Right lobe of liver (tissue), 6 donors: ENCODE data around the gene MYL11. TPM values are rescaled to one million over a fixed set of nuclear protein-coding genes. Genes with fewer than 3 reads are reported as not detected.
A peak's percentile ranks its signal among the peaks of the same experiment; 100 is the strongest.

Experiments used
- ATAC-seq, 4 donors: fragments of 200-7000 bp; cut with Tn5 transposase; one replicate each; pipeline ENCODE4 v1.9.1; 2020; ENCODE audit warnings: mild to moderate bottlenecking in 4 of 4, moderate library complexity in 4 of 4
- DNase-seq, 3 donors: peaks; one replicate each; pipeline ENCODE4 v3.0.0-alpha.2; 2020
- H3K27ac ChIP-seq, 3 donors: fragments of 200-600 bp; one replicate each; pipeline ENCODE4 v1.8.0; 2022
- H3K27me3 ChIP-seq, 2 donors: fragments of 200-600 bp; one replicate each; pipeline ENCODE4 v1.8.0; 2022
- H3K36me3 ChIP-seq, 4 donors: fragments of 200-600 bp; sonication (generic) in 1 of 4; one replicate each; pipeline versions ENCODE4 v1.5.1 to v1.8.0; 2017 to 2022; ENCODE audit warnings: control low read depth in 1 of 4
- H3K4me1 ChIP-seq, 4 donors: fragments of 200-600 bp; sonication (generic) in 1 of 4; one replicate each; pipeline versions ENCODE4 v1.5.1 to v1.8.0; 2017 to 2022; ENCODE audit warnings: control low read depth in 1 of 4
- H3K4me3 ChIP-seq, 3 donors: fragments of 200-600 bp; one replicate each; pipeline ENCODE4 v1.8.0; 2022
- H3K9me3 ChIP-seq, 4 donors: fragments of 200-600 bp; sonication (generic) in 1 of 4; one replicate each; pipeline versions ENCODE4 v1.5.1 to v1.8.0; 2017 to 2022; ENCODE audit warnings: control low read depth in 1 of 4
- CTCF ChIP-seq, 4 donors: fragments of 200-600 bp in 3 of 4; fragments of 450-650 bp in 1 of 4; IDR thresholded peaks; one replicate each; pipeline versions ENCODE4 v1.5.1 to v1.8.0; 2016 to 2022; ENCODE audit warnings: antibody characterized with exemption in 4 of 4, mild to moderate bottlenecking in 2 of 4
- POLR2A ChIP-seq: fragments of 450-650 bp; IDR thresholded peaks from one replicate; pipeline ENCODE4 v1.6.1; 2017; ENCODE audit warnings: antibody characterized with exemption, mild to moderate bottlenecking
- WGBS: methylation state at CpG from one replicate; pipeline ENCODE4 v1.1.6; 2018; ENCODE audit warnings: low coverage, low lambda C conversion rate; ENCODE audit not compliant: insufficient coverage; ENCODE audit errors: missing lambda C conversion rate; 5-methylcytosine and 5-hydroxymethylcytosine counted together
- intact Hi-C, 2 donors: fragments of 100-400 bp; cut with DNase I; formaldehyde crosslinking; loops; one replicate each; pipeline versions ENCODE4 v1.11.2 to v1.14.1; 2022
- total RNA-seq, 6 experiments: library from RNA; depleted of rRNA in 2 of 6; stranded (reverse); fragments of >200 nt in 2 of 6; fragmentation: NEBNext Ultra II Directional in 3 of 6; extraction: Animal tissue kit (Norgen Biotek cat#: 25700) in 3 of 6; gene quantifications; one replicate each; pipeline versions ENCODE4 v1.1.0 to v1.2.4, GENCODE V29; 2016 to 2023
- donor health status: DM: no; HTN: yes; CAD: no.
- donor health status: DM: no; HTN: no; CAD: no.
- donor health status: DM: no; HTN: no; CAD: no.
- donor health status: DM: no; HTN: yes; CAD: no.
- donor health status: DM: no; HTN: yes; CAD: no.

Gene MYL11
- total RNA-seq, 6 experiments from 2014 or later = 1.4 TPM; not detected in 5

DNA sequence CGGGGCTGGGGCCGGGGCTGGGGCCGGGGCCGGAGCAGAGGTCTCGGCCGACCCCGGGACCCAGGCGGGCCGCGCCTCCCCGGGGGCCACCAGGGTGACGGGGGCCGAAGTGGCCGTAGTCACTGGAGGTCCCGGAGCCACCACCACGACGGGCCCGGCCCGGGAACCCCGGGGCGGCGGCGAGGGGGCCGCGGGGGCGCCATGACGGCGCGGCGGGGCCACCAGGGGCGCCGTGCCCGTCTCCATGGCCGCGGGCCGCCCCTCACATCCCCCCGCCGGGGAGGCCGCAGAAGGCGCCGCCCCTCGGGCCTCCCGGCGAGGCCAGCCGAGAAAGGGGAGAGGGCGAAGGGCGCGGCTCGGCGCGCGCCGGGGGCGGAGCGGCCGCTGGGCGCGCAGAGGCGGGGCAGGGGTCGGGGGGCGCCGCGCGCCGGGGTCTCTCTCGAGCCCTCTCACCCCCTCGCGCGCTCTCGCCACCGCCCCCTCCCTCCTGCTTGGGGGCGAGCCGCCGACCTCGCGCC is 4.6 kb upstream of the MYL11 start:
- ATAC-seq (no peak), DNase-seq (no peak)
- Histone ChIP-seq H3K9me3 (no peaks in the 10 kb centered on the region), H3K27me3 (no peaks in the 10 kb centered on the region), H3K4me1 (peaks cover 0 to 29% (median 7%) of the 10 kb centered on the region in 4 donors), H3K4me3 (peak overlapping the region; percentile 59 to 90 (median 79)), H3K36me3 (peaks cover 0 to 10% (median 4%) of the 10 kb centered on the region in 4 donors), H3K27ac (peak overlapping the region; percentile 56 to 85 (median 65))
- TF ChIP-seq POLR2A (peak; percentile 73), CTCF (IDR thresholded peaks at IDR 0.05) (no peak)
- WGBS = no CpG with 5 or more reads among the region's 76 CpGs
- intact Hi-C loops = no loop called here

GRCh38 chr16:30370456-30371247 is 4.0 kb upstream of the MYL11 start, which contains the start of gene TBC1D10B:
Gene TBC1D10B (minus strand): TSS chr16:30370494. CDS start chr16:30370183, 311 bp downstream.
- ATAC-seq = peak; percentile 79 to 92 (median 86)
- Histone ChIP-seq H3K36me3 (peaks cover 0 to 5% (median under 1%) of the 10 kb centered on the region in 4 donors), H3K4me3 (peak within 1 kb of the TSS; percentile 59 to 90 (median 79)), H3K27ac (peak within 1 kb of the TSS; percentile 65 to 90 (median 87)), H3K9me3 (no peaks in the 10 kb centered on the region), H3K27me3 (no peaks in the 10 kb centered on the region), H3K4me1 (peaks cover 0 to 29% (median 7%) of the 10 kb centered on the region in 4 donors)
- intact Hi-C loops = no loop called here
- under 1% methylated on average over 27 of the region's 40 CpGs for WGBS
- TF ChIP-seq CTCF (IDR thresholded peaks at IDR 0.05) = peak; percentile 13 to 43 (median 26)
- TF ChIP-seq POLR2A = peak; percentile 81
- peak; percentile 95 to 99 (median 97) for DNase-seq

- peak overlapping the region; percentile 59 to 90 (median 87) for H3K27ac ChIP-seq
- H3K4me3 ChIP-seq = peak overlapping the region; percentile 14 to 55 (median 41)
- no peaks in the 10 kb centered on the region for H3K27me3 ChIP-seq
- H3K36me3 ChIP-seq = no peaks in the 10 kb centered on the region
- intact Hi-C loops = no loop called here
- WGBS = 46% methylated on average over 5 of the region's 11 CpGs
- no peaks in the 10 kb centered on the region for H3K9me3 ChIP-seq
- peaks cover 0 to 29% (median 7%) of the 10 kb centered on the region in 4 donors for H3K4me1 ChIP-seq
- DNase-seq = no peak
- TF ChIP-seq POLR2A = no peak
- TF ChIP-seq CTCF (IDR thresholded peaks at IDR 0.05) = no peak
- no peak for ATAC-seq
Measured at GRCh38 chr16:30371248-30371816, 3.3 kb upstream of the MYL11 start.

DNA sequence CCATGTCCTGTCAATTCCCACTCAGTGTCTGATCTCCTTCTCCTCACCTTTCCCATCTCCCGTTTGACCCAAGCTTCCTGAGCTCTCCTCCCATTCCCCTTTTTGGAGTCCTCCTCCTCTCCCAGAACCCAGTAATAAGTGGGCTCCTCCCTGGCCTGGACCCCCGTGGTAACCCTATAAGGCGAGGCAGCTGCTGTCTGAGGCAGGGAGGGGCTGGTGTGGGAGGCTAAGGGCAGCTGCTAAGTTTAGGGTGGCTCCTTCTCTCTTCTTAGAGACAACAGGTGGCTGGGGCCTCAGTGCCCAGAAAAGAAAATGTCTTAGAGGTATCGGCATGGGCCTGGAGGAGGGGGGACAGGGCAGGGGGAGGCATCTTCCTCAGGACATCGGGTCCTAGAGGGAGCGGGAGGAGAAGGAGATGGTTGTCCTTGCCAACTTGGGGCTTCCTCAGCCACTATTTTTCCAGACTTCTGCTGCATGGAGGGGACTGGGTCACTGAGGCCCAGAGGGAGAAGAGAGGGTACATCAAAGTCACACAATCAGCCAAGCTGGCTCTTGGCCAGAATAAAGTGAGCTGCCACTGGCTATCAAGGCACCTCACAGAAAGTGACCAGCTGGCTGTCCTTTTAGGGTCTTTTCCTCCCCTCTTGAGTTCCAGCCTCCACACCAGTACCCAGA is 2.4 kb upstream of the MYL11 start:
- H3K27ac ChIP-seq = no peak overlapping the region
- intact Hi-C loops = no loop called here

More for the DNA sequence above, 2.4 kb upstream of the MYL11 start:
- Histone ChIP-seq H3K27me3 (no peaks in the 10 kb centered on the region), H3K4me3 (no peak overlapping the region), H3K9me3 (no peaks in the 10 kb centered on the region), H3K4me1 (peaks cover 0 to 25% (median 7%) of the 10 kb centered on the region in 4 donors), H3K36me3 (no peaks in the 10 kb centered on the region)
- ATAC-seq (no peak), DNase-seq (no peak)
- 75% methylated on average over 4 of the region's 6 CpGs for WGBS
- TF ChIP-seq POLR2A (no peak), CTCF (IDR thresholded peaks at IDR 0.05) (no peak)
